Activated CD8-positive, alpha-beta T cell treated with anti-CD3 and anti-CD28 coated beads, Interleukin-2, amount 10 ng/mL, durations not matched to agents 7 days and 5 days (primary cell): ENCODE data around the gene ARID1B. TPM values are rescaled to one million over a fixed set of nuclear protein-coding genes. Genes with fewer than 3 reads are reported as not detected.

ENCODE experiments used
- ATAC-seq: fragments of 150-1000 bp; cut with Tn5 transposase; one replicate; pipeline ENCODE4 v1.10.0; 2021; ENCODE audit warnings: moderate library complexity
- CTCF ChIA-PET: fragments of 350-600 bp; sonication (Branson Sonifier 250); formaldehyde crosslinking; loops from one replicate; lab custom pipeline; 2021; ENCODE audit warnings: antibody characterized with exemption; lab: Charles Lee
- POLR2A ChIA-PET: fragments of 350-600 bp; sonication (Branson Sonifier 250); formaldehyde crosslinking; loops from one replicate; lab custom pipeline; 2021; ENCODE audit warnings: antibody characterized with exemption; lab: Charles Lee
- DNase-seq: peaks from one replicate; pipeline ENCODE4 v3.0.0-alpha.2; 2020
- H3K27ac Mint-ChIP-seq: one replicate; pipeline ENCODE4 v1.8.0; 2021; ENCODE audit warnings: mild to moderate bottlenecking, mixed read lengths
- H3K27me3 Mint-ChIP-seq: one replicate; pipeline ENCODE4 v1.8.0; 2021; ENCODE audit warnings: low read depth, mixed read lengths
- H3K36me3 Mint-ChIP-seq: one replicate; pipeline ENCODE4 v1.8.0; 2021; ENCODE audit warnings: low read depth, mixed read lengths
- H3K4me1 Mint-ChIP-seq: one replicate; pipeline ENCODE4 v1.8.0; 2021; ENCODE audit warnings: low read depth, mixed read lengths
- H3K4me3 Mint-ChIP-seq: one replicate; pipeline ENCODE4 v1.8.0; 2021; ENCODE audit warnings: mild to moderate bottlenecking, mixed read lengths
- H3K9me3 Mint-ChIP-seq: one replicate; pipeline ENCODE4 v1.8.0; 2022; ENCODE audit warnings: mixed read lengths; ENCODE audit not compliant: insufficient read depth
- total RNA-seq, 2 experiments: library from RNA; stranded (reverse); gene quantifications; one replicate each; pipeline ENCODE4 v1.2.3, GENCODE V29; 2021

Gene ARID1B
- total RNA-seq, 2 experiments from 2014 or later: 60.9 to 62.4 TPM

GRCh38 chr6:156832669-156833068 lies 55.5 kb downstream of the ARID1B start:
- POLR2A ChIA-PET: no interaction called here

GRCh38 chr6:156833755-156834154 lies 56.6 kb downstream of the ARID1B start:
- Mint-ChIP-seq H3K9me3 (no peaks in the 10 kb centered on the region), H3K36me3 (peaks cover 23% of the 10 kb centered on the region), H3K27me3 (no peaks in the 10 kb centered on the region), H3K4me1 (peaks cover 2% of the 10 kb centered on the region), H3K4me3 (no peak overlapping the region), H3K27ac (no peak overlapping the region)
- CTCF ChIA-PET: no interaction called here
- ATAC-seq (no peak), DNase-seq (no peak)
- POLR2A ChIA-PET: interaction anchor here (0.7 kb wide), 1 partner anchor 55 kb away, joined by 3 read pairs; no protein-coding TSS in a partner anchor

More at GRCh38 chr6:156832669-156833068, 55.5 kb downstream of the ARID1B start:
- H3K4me3 Mint-ChIP-seq: no peak overlapping the region
- ATAC-seq (no peak), DNase-seq (no peak)
- no peak overlapping the region for H3K27ac Mint-ChIP-seq
- no peaks in the 10 kb centered on the region for H3K9me3 Mint-ChIP-seq
- H3K4me1 Mint-ChIP-seq: peaks cover 8% of the 10 kb centered on the region
- H3K27me3 Mint-ChIP-seq: no peaks in the 10 kb centered on the region
- CTCF ChIA-PET: no interaction called here
- H3K36me3 Mint-ChIP-seq: peaks cover 23% of the 10 kb centered on the region

GRCh38 chr6:156839129-156839528 lies 62.0 kb downstream of the ARID1B start:
- Mint-ChIP-seq H3K4me3 (no peak overlapping the region), H3K36me3 (peaks cover 6% of the 10 kb centered on the region), H3K4me1 (peaks cover 19% of the 10 kb centered on the region), H3K27ac (no peak overlapping the region), H3K27me3 (no peaks in the 10 kb centered on the region), H3K9me3 (no peaks in the 10 kb centered on the region)
- no peak for DNase-seq
- ChIA-PET CTCF (no interaction called here), POLR2A (no interaction called here)
- no peak for ATAC-seq

GRCh38 chr6:156839591-156840001 lies 62.4 kb downstream of the ARID1B start:
- CTCF ChIA-PET: no interaction called here
- POLR2A ChIA-PET: no interaction called here

GRCh38 chr6:156840136-156840535 lies 63.0 kb downstream of the ARID1B start:
- Mint-ChIP-seq H3K4me1 (peaks cover 20% of the 10 kb centered on the region), H3K9me3 (no peaks in the 10 kb centered on the region), H3K27ac (no peak overlapping the region), H3K4me3 (no peak overlapping the region), H3K27me3 (no peaks in the 10 kb centered on the region), H3K36me3 (peaks cover 6% of the 10 kb centered on the region)
- POLR2A ChIA-PET: no interaction called here
- ATAC-seq (no peak), DNase-seq (no peak)
- CTCF ChIA-PET: no interaction called here

More at GRCh38 chr6:156839591-156840001, 62.4 kb downstream of the ARID1B start:
- Mint-ChIP-seq H3K27me3 (no peaks in the 10 kb centered on the region), H3K36me3 (peaks cover 6% of the 10 kb centered on the region), H3K9me3 (no peaks in the 10 kb centered on the region), H3K4me1 (peaks cover 19% of the 10 kb centered on the region), H3K27ac (no peak overlapping the region), H3K4me3 (no peak overlapping the region)
- DNase-seq (no peak), ATAC-seq (no peak)

- Mint-ChIP-seq H3K27me3 (no peaks in the 10 kb centered on the region), H3K9me3 (no peaks in the 10 kb centered on the region), H3K27ac (peak overlapping the region; percentile 17), H3K4me3 (no peak overlapping the region), H3K36me3 (peaks cover 7% of the 10 kb centered on the region), H3K4me1 (peaks cover 25% of the 10 kb centered on the region)
- no peak for DNase-seq
- ChIA-PET POLR2A (no interaction called here), CTCF (no interaction called here)
- ATAC-seq: no peak
Measured at GRCh38 chr6:156840606-156841005, 63.4 kb downstream of the ARID1B start.

- H3K36me3 Mint-ChIP-seq: peaks cover 7% of the 10 kb centered on the region
- ChIA-PET CTCF (no interaction called here), POLR2A (no interaction called here)
- no peaks in the 10 kb centered on the region for H3K27me3 Mint-ChIP-seq
- DNase-seq (no peak), ATAC-seq (no peak)
- H3K27ac Mint-ChIP-seq: no peak overlapping the region
- H3K4me3 Mint-ChIP-seq: no peak overlapping the region
- peaks cover 28% of the 10 kb centered on the region for H3K4me1 Mint-ChIP-seq
- no peaks in the 10 kb centered on the region for H3K9me3 Mint-ChIP-seq
Measured at GRCh38 chr6:156841508-156841907, 64.3 kb downstream of the ARID1B start.

GRCh38 chr6:156842598-156843250 lies 65.5 kb downstream of the ARID1B start:
- ChIA-PET POLR2A (no interaction called here), CTCF (no interaction called here)
- Mint-ChIP-seq H3K27ac (no peak overlapping the region), H3K4me3 (no peak overlapping the region), H3K36me3 (peaks cover 9% of the 10 kb centered on the region), H3K27me3 (no peaks in the 10 kb centered on the region), H3K4me1 (peaks cover 31% of the 10 kb centered on the region), H3K9me3 (no peaks in the 10 kb centered on the region)
- no peak for DNase-seq
- ATAC-seq: no peak

GRCh38 chr6:156844089-156844488 lies 66.9 kb downstream of the ARID1B start:
- no peaks in the 10 kb centered on the region for H3K9me3 Mint-ChIP-seq
- ATAC-seq: no peak
- ChIA-PET POLR2A (interaction anchor here (0.8 kb wide), 1 partner anchor 9 kb away, joined by 5 read pairs; no protein-coding TSS in a partner anchor), CTCF (no interaction called here)
- H3K36me3 Mint-ChIP-seq: peaks cover 9% of the 10 kb centered on the region
- H3K27me3 Mint-ChIP-seq: no peaks in the 10 kb centered on the region
- no peak overlapping the region for H3K27ac Mint-ChIP-seq
- no peak for DNase-seq
- peaks cover 31% of the 10 kb centered on the region for H3K4me1 Mint-ChIP-seq
- H3K4me3 Mint-ChIP-seq: no peak overlapping the region

GRCh38 chr6:156845454-156846155 lies 68.4 kb downstream of the ARID1B start:
- ChIA-PET POLR2A (no interaction called here), CTCF (no interaction called here)
- Mint-ChIP-seq H3K27ac (no peak overlapping the region), H3K4me3 (no peak overlapping the region), H3K27me3 (no peaks in the 10 kb centered on the region), H3K4me1 (peaks cover 18% of the 10 kb centered on the region), H3K9me3 (no peaks in the 10 kb centered on the region), H3K36me3 (peaks cover 9% of the 10 kb centered on the region)
- no peak for DNase-seq
- ATAC-seq: no peak

- POLR2A ChIA-PET: no interaction called here
Measured at GRCh38 chr6:156846845-156847599, 69.8 kb downstream of the ARID1B start.

GRCh38 chr6:156848123-156848522 lies 70.9 kb downstream of the ARID1B start:
- H3K36me3 Mint-ChIP-seq: peaks cover 6% of the 10 kb centered on the region

More at GRCh38 chr6:156846845-156847599, 69.8 kb downstream of the ARID1B start:
- ATAC-seq (no peak), DNase-seq (no peak)
- Mint-ChIP-seq H3K9me3 (no peaks in the 10 kb centered on the region), H3K27ac (peak overlapping the region; percentile 3), H3K36me3 (peaks cover 9% of the 10 kb centered on the region), H3K4me3 (no peak overlapping the region), H3K27me3 (no peaks in the 10 kb centered on the region), H3K4me1 (peaks cover 17% of the 10 kb centered on the region)
- CTCF ChIA-PET: no interaction called here

More at GRCh38 chr6:156848123-156848522, 70.9 kb downstream of the ARID1B start:
- no peak for ATAC-seq
- Mint-ChIP-seq H3K9me3 (no peaks in the 10 kb centered on the region), H3K27me3 (no peaks in the 10 kb centered on the region), H3K27ac (no peak overlapping the region), H3K4me1 (peaks cover 21% of the 10 kb centered on the region), H3K4me3 (no peak overlapping the region)
- DNase-seq: no peak
- ChIA-PET POLR2A (no interaction called here), CTCF (no interaction called here)
